HCT116 (cell line): ENCODE results near the gene CARMIL1. TPM values are rescaled to one million over a fixed set of nuclear protein-coding genes. Genes with fewer than 3 reads are reported as not detected.

ENCODE experiments used
- ATAC-seq: fragments of 200-7000 bp; cut with Tn5 transposase; 2 replicates; pipeline ENCODE4 v1.9.1; 2020; ENCODE audit warnings: mild to moderate bottlenecking, moderate library complexity
- BruUV-seq: library from RNA; stranded (reverse); fragments of 400-500 nt; replicated peaks from 2 replicates; lab custom pipeline; 2021; lab: Mats Ljungman, UMichigan
- CTCF ChIA-PET: fragments of 300-600 bp; sonication (Branson Sonifier 250); formaldehyde crosslinking; loops from one replicate; lab custom pipeline; 2021; ENCODE audit warnings: antibody characterized with exemption; lab: Charles Lee
- POLR2A ChIA-PET: fragments of 300-600, 350-600 bp; sonication (Branson Sonifier 250); formaldehyde crosslinking; loops from one replicate; lab custom pipeline; 2021; ENCODE audit warnings: antibody characterized with exemption; lab: Charles Lee
- RAD21 ChIA-PET, 2 experiments: fragments of 300-600 bp; sonication (Branson Sonifier 250); formaldehyde crosslinking; loops; one replicate each; lab custom pipeline; 2023; ENCODE audit warnings: low total read pairs in 2 of 2; ENCODE audit not compliant: uncharacterized antibody in 2 of 2, unreplicated experiment in 2 of 2, low non-redundant PET in 1 of 2; lab: Charles Lee
- DNase-seq: peaks from one replicate; pipeline ENCODE4 v3.0.0-alpha.2; 2010; ENCODE audit warnings: low read depth, low spot score
- H2AFZ ChIP-seq: fragments of 200-600 bp; shearing (Covaris generic), sonication (generic); 2 replicates; pipeline ENCODE4 v1.6.1; 2017; ENCODE audit warnings: low read depth, mixed run types, mixed read lengths, antibody characterized with exemption, low read length; ENCODE audit not compliant: poor library complexity, severe bottlenecking
- H3K27ac ChIP-seq: 2 replicates; pipeline ENCODE4 v1.5.1; 2012; ENCODE audit warnings: low read depth, low read length
- H3K27me3 ChIP-seq: fragments of 200-600 bp; sonication (generic); 2 replicates; pipeline ENCODE4 v1.6.1; 2016; ENCODE audit warnings: mixed run types, low read length, mixed read lengths; ENCODE audit not compliant: insufficient read depth
- H3K36me3 ChIP-seq, 2 experiments: fragments of 200-500 bp in 1 of 2; fragments of 200-600 bp in 1 of 2; sonication (Bioruptor generic) in 1 of 2; sonication (generic) in 1 of 2; 2 replicates each; pipeline versions ENCODE4 v1.5.1 to v1.6.1; 2014 to 2016; ENCODE audit warnings: low read length in 2 of 2, inconsistent platforms in 1 of 2, mixed read lengths in 1 of 2, mixed run types in 1 of 2; ENCODE audit not compliant: insufficient read depth in 2 of 2, control insufficient read depth in 1 of 2
- H3K4me1 ChIP-seq, 2 experiments: fragments of 200-600 bp in 1 of 2; sonication (generic) in 1 of 2; 2 replicates each; pipeline versions ENCODE4 v1.5.1 to v1.6.1; 2012 to 2017; ENCODE audit warnings: low read length in 2 of 2, inconsistent platforms in 1 of 2, mild to moderate bottlenecking in 1 of 2, mixed read lengths in 1 of 2, mixed run types in 1 of 2, moderate library complexity in 1 of 2; ENCODE audit not compliant: insufficient read depth in 2 of 2, control insufficient read depth in 1 of 2
- H3K4me2 ChIP-seq: fragments of 200-600 bp; sonication (generic); 2 replicates; pipeline ENCODE4 v1.6.1; 2017; ENCODE audit warnings: mixed run types, low read length, mixed read lengths
- H3K4me3 ChIP-seq, 2 experiments: fragments of 200-600 bp in 1 of 2; sonication (generic) in 1 of 2; replicated peaks in 1 of 2; 2 replicates each; pipeline ENCODE4 v1.5.1; 2011 to 2016; ENCODE audit warnings: low read length in 2 of 2, control low read depth in 1 of 2, low read depth in 1 of 2, mild to moderate bottlenecking in 1 of 2, mixed read lengths in 1 of 2, mixed run types in 1 of 2
- H3K79me2 ChIP-seq: fragments of 200-600 bp; sonication (generic); 2 replicates; pipeline ENCODE4 v1.6.1; 2017; ENCODE audit warnings: mild to moderate bottlenecking, mixed run types, low read length, moderate library complexity, mixed read lengths; ENCODE audit not compliant: insufficient read depth
- H3K9ac ChIP-seq: fragments of 200-600 bp; sonication (generic); 2 replicates; pipeline ENCODE4 v1.6.1; 2016; ENCODE audit warnings: low read length, mixed read lengths
- H3K9me2 ChIP-seq: fragments of 200-600 bp; sonication (generic), shearing (Covaris generic); 2 replicates; pipeline ENCODE4 v1.6.1; 2017; ENCODE audit warnings: mixed run types, mild to moderate bottlenecking, moderate library complexity; ENCODE audit not compliant: insufficient read depth
- H3K9me3 ChIP-seq, 2 experiments: fragments of 200-500 bp in 1 of 2; fragments of 200-600 bp in 1 of 2; sonication (Bioruptor generic) in 1 of 2; sonication (generic) in 1 of 2; 2 replicates each; pipeline ENCODE4 v1.6.1; 2014 to 2017; ENCODE audit warnings: low read length in 2 of 2, mixed read lengths in 2 of 2, inconsistent platforms in 1 of 2, low read depth in 1 of 2, mild to moderate bottlenecking in 1 of 2, mixed run types in 1 of 2, moderate library complexity in 1 of 2; ENCODE audit not compliant: control insufficient read depth in 1 of 2, insufficient read depth in 1 of 2
- H4K20me1 ChIP-seq: fragments of 200-600 bp; sonication (generic), shearing (Covaris generic); 2 replicates; pipeline ENCODE4 v1.6.1; 2017; ENCODE audit warnings: mixed run types, mild to moderate bottlenecking, moderate library complexity; ENCODE audit not compliant: insufficient read depth
- CBX3 ChIP-seq: IDR thresholded peaks from 2 replicates; pipeline ENCODE4 v1.6.1; 2012; ENCODE audit warnings: low read depth
- ELF1 ChIP-seq: IDR thresholded peaks from 2 replicates; pipeline ENCODE4 v1.6.1; 2012; ENCODE audit warnings: low read depth, borderline replicate concordance
- EZH2 ChIP-seq: fragments of 200-600 bp; sonication (generic); IDR thresholded peaks from 2 replicates; pipeline ENCODE4 v1.6.1; 2017; ENCODE audit warnings: antibody characterized with exemption, mixed run types
- FOSL1 ChIP-seq: IDR thresholded peaks from 2 replicates; pipeline ENCODE4 v1.6.1; 2012; ENCODE audit warnings: low read depth
- JUND ChIP-seq: IDR thresholded peaks from 2 replicates; pipeline ENCODE4 v1.6.1; 2012
- POLR2A ChIP-seq: IDR thresholded peaks from 2 replicates; pipeline ENCODE4 v1.7.0; 2011; ENCODE audit warnings: borderline replicate concordance; ENCODE audit not compliant: insufficient read depth, insufficient read length; ENCODE audit errors: extremely low read depth
- POLR2AphosphoS5 ChIP-seq: IDR thresholded peaks from 2 replicates; pipeline ENCODE4 v1.6.1; 2011; ENCODE audit warnings: mild to moderate bottlenecking, low read depth, low read length, moderate library complexity
- RAD21 ChIP-seq: IDR thresholded peaks from 2 replicates; pipeline ENCODE4 v1.6.1; 2012; ENCODE audit warnings: low read depth, mild to moderate bottlenecking
- SIN3A ChIP-seq: IDR thresholded peaks from 2 replicates; pipeline ENCODE4 v1.6.1; 2012; ENCODE audit warnings: low read depth
- SP1 ChIP-seq: IDR thresholded peaks from 2 replicates; pipeline ENCODE4 v1.6.1; 2012; ENCODE audit warnings: low read depth
- SRF ChIP-seq: IDR thresholded peaks from 2 replicates; pipeline ENCODE4 v1.6.1; 2012; ENCODE audit warnings: low read depth
- TCF7L2 ChIP-seq: IDR thresholded peaks from 2 replicates; pipeline ENCODE4 v1.7.0; 2011; ENCODE audit warnings: borderline replicate concordance, inconsistent platforms; ENCODE audit not compliant: insufficient read depth, insufficient read length; ENCODE audit errors: extremely low read depth
- ZFX ChIP-seq: fragments of 450-650 bp; IDR thresholded peaks from 2 replicates; pipeline ENCODE4 v1.6.1; 2017
- ZNF274 ChIP-seq: fragments of 200-500 bp; sonication (Bioruptor generic); IDR thresholded peaks from 2 replicates; pipeline ENCODE4 v1.6.1; 2014; ENCODE audit warnings: mild to moderate bottlenecking, low read depth, low read length, inconsistent platforms
- intact Hi-C: fragments of 100-400 bp; cut with micrococcal nuclease; formaldehyde crosslinking; loops from 2 replicates; pipeline ENCODE4 v1.10.0; 2022
- total RNA-seq: library from RNA; stranded (reverse); gene quantifications from one replicate; pipeline ENCODE4 v1.2.1, GENCODE V29; 2021; ENCODE audit not compliant: unreplicated experiment
- TF ChIP-seq, protein P1 (sequence below): IDR thresholded peaks from 2 replicates; pipeline ENCODE4 v1.6.1; 2012; ENCODE audit warnings: low read depth
- TF ChIP-seq, protein P2 (sequence below): IDR thresholded peaks from 2 replicates; pipeline ENCODE4 v1.6.1; 2012
- TF ChIP-seq, protein P3 (sequence below): IDR thresholded peaks from 2 replicates; pipeline ENCODE4 v1.6.1; 2011; ENCODE audit warnings: mild to moderate bottlenecking, low read length, moderate library complexity; ENCODE audit not compliant: insufficient replicate concordance; ENCODE audit errors: extremely low read depth
- TF ChIP-seq, protein P4 (sequence below): IDR thresholded peaks from 2 replicates; pipeline ENCODE4 v1.6.1; 2012

The CARMIL1 gene
- total RNA-seq, 1 experiment from 2014 or later, result 21.7 TPM

DNA sequence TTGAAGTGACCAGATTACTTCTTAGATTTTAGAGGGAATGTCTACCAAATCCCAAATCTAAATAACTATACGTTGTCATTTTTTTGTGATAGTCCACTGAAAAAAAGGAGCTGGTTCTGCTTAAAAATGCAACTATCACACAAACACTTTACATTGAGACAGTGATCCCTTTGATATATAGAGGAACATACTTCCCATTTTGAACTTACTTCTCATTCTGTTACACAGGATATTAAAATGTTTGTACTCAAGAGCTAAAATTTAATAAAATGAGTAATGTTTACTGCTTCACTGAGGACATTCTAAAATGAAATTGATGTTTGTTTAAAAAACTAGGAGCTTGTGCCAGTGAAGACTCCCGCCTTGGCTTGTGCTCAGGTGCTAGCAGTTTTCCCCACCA is 174.1 kb downstream of the CARMIL1 start (continued):
- TF ChIP-seq, protein P1, sequence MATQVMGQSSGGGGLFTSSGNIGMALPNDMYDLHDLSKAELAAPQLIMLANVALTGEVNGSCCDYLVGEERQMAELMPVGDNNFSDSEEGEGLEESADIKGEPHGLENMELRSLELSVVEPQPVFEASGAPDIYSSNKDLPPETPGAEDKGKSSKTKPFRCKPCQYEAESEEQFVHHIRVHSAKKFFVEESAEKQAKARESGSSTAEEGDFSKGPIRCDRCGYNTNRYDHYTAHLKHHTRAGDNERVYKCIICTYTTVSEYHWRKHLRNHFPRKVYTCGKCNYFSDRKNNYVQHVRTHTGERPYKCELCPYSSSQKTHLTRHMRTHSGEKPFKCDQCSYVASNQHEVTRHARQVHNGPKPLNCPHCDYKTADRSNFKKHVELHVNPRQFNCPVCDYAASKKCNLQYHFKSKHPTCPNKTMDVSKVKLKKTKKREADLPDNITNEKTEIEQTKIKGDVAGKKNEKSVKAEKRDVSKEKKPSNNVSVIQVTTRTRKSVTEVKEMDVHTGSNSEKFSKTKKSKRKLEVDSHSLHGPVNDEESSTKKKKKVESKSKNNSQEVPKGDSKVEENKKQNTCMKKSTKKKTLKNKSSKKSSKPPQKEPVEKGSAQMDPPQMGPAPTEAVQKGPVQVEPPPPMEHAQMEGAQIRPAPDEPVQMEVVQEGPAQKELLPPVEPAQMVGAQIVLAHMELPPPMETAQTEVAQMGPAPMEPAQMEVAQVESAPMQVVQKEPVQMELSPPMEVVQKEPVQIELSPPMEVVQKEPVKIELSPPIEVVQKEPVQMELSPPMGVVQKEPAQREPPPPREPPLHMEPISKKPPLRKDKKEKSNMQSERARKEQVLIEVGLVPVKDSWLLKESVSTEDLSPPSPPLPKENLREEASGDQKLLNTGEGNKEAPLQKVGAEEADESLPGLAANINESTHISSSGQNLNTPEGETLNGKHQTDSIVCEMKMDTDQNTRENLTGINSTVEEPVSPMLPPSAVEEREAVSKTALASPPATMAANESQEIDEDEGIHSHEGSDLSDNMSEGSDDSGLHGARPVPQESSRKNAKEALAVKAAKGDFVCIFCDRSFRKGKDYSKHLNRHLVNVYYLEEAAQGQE, result no peak
- TF ChIP-seq SRF, result no peak

DNA sequence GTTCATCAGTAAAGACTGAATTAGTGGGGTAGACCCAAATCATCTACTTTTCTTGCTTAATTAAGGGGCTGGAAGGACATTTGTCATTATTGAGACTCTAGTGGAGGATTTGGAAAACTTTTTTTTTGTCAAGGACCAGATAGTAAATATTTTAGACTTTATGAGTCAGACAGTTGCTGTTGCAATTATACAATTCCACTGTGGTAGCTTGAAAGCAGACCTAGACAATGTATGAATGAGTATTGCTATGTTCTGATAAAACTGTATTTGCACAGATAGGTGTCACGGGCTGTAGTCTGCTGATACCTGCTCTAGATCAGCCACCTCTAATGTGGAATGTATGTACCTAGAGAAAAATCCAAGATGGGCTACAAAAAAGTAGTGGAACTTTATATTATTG is 175.0 kb downstream of the CARMIL1 start:
- no peak for DNase-seq
- POLR2A ChIA-PET, result no interaction called here

More for the DNA sequence above, 175.0 kb downstream of the CARMIL1 start:
- Histone ChIP-seq H3K36me3 (no peaks in the 10 kb centered on the region), H3K9me3 (no peaks in the 10 kb centered on the region), H3K79me2 (no peaks in the 10 kb centered on the region), H3K27me3 (no peaks in the 10 kb centered on the region), H3K4me1 (peaks cover 6 to 19% of the 10 kb centered on the region in 2 experiments), H3K9me2 (no peaks in the 10 kb centered on the region), H3K4me3 (no peak overlapping the region), H3K27ac (no peak overlapping the region), H2AFZ (no peak overlapping the region), H3K4me2 (no peak overlapping the region), H3K9ac (no peak overlapping the region), H4K20me1 (no peaks in the 10 kb centered on the region)
- intact Hi-C loops, result no loop called here
- RAD21 ChIA-PET, result no interaction called here
- TF ChIP-seq ELF1 (no peak), SRF (no peak), POLR2AphosphoS5 (no peak), ZNF274 (no peak), TCF7L2 (no peak), POLR2A (no peak), RAD21 (no peak), SIN3A (no peak), EZH2 (no peak), FOSL1 (no peak), SP1 (no peak), JUND (no peak), ZFX (no peak), CBX3 (no peak)
- TF ChIP-seq, protein P1, result no peak
- TF ChIP-seq, protein P2, sequence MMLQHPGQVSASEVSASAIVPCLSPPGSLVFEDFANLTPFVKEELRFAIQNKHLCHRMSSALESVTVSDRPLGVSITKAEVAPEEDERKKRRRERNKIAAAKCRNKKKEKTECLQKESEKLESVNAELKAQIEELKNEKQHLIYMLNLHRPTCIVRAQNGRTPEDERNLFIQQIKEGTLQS, result no peak
- TF ChIP-seq, protein P3, sequence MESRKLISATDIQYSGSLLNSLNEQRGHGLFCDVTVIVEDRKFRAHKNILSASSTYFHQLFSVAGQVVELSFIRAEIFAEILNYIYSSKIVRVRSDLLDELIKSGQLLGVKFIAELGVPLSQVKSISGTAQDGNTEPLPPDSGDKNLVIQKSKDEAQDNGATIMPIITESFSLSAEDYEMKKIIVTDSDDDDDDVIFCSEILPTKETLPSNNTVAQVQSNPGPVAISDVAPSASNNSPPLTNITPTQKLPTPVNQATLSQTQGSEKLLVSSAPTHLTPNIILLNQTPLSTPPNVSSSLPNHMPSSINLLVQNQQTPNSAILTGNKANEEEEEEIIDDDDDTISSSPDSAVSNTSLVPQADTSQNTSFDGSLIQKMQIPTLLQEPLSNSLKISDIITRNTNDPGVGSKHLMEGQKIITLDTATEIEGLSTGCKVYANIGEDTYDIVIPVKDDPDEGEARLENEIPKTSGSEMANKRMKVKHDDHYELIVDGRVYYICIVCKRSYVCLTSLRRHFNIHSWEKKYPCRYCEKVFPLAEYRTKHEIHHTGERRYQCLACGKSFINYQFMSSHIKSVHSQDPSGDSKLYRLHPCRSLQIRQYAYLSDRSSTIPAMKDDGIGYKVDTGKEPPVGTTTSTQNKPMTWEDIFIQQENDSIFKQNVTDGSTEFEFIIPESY, result no peak
- TF ChIP-seq, protein P4, sequence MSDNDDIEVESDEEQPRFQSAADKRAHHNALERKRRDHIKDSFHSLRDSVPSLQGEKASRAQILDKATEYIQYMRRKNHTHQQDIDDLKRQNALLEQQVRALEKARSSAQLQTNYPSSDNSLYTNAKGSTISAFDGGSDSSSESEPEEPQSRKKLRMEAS, result no peak
- no TSS peak for BruUV-seq
- ATAC-seq, result no peak
- CTCF ChIA-PET, result no interaction called here
